Keratinocyte (primary cell): Measurements from ENCODE around the gene CLMN.

ENCODE experiments used
- EZH2 ChIP-seq: IDR thresholded peaks from one replicate; pipeline ENCODE4 v1.6.1; 2012; ENCODE audit warnings: inconsistent platforms, mild to moderate bottlenecking, low read length, moderate library complexity
- TF ChIP-seq, protein P1 (sequence below), 3 experiments: IDR thresholded peaks in 1 of 3; conservative IDR thresholded peaks in 1 of 3; optimal IDR thresholded peaks in 1 of 3; 2 replicates in 2 of 3; 3 replicates in 1 of 3; pipeline versions ENCODE3 to v1.5.1; 2011; ENCODE audit warnings: low read length in 3 of 3, mild to moderate bottlenecking in 3 of 3, moderate library complexity in 2 of 3, control low read depth in 1 of 3, inconsistent platforms in 1 of 3; ENCODE audit not compliant: insufficient read depth in 2 of 3; ENCODE audit errors: extremely low read depth in 1 of 3

GRCh38 chr14:95190346-95190840 is 129.3 kb downstream of the CLMN start:
- TF ChIP-seq, protein P1, sequence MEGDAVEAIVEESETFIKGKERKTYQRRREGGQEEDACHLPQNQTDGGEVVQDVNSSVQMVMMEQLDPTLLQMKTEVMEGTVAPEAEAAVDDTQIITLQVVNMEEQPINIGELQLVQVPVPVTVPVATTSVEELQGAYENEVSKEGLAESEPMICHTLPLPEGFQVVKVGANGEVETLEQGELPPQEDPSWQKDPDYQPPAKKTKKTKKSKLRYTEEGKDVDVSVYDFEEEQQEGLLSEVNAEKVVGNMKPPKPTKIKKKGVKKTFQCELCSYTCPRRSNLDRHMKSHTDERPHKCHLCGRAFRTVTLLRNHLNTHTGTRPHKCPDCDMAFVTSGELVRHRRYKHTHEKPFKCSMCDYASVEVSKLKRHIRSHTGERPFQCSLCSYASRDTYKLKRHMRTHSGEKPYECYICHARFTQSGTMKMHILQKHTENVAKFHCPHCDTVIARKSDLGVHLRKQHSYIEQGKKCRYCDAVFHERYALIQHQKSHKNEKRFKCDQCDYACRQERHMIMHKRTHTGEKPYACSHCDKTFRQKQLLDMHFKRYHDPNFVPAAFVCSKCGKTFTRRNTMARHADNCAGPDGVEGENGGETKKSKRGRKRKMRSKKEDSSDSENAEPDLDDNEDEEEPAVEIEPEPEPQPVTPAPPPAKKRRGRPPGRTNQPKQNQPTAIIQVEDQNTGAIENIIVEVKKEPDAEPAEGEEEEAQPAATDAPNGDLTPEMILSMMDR (optimal IDR thresholded peaks at IDR 0.05 in 1 of 3, IDR thresholded peaks at IDR 0.05 in 1 of 3, conservative IDR thresholded peaks at IDR 0.05 in 1 of 3; ENCODE audit: extremely low read depth in 1 of 3, insufficient read depth in 2 of 3, low read length in 3 of 3): no peak
- TF ChIP-seq EZH2: no peak
